Stimulated activated naive CD4-positive, alpha-beta T cell treated with Interleukin-2 at 50 U/mL for 16 hours (primary cell): ENCODE data around the gene ARL6IP4.

Experiments used
- DNase-seq: peaks from one replicate; lab custom pipeline; 2025; lab: John Stamatoyannopoulos, UW

The ARL6IP4 gene

DNA sequence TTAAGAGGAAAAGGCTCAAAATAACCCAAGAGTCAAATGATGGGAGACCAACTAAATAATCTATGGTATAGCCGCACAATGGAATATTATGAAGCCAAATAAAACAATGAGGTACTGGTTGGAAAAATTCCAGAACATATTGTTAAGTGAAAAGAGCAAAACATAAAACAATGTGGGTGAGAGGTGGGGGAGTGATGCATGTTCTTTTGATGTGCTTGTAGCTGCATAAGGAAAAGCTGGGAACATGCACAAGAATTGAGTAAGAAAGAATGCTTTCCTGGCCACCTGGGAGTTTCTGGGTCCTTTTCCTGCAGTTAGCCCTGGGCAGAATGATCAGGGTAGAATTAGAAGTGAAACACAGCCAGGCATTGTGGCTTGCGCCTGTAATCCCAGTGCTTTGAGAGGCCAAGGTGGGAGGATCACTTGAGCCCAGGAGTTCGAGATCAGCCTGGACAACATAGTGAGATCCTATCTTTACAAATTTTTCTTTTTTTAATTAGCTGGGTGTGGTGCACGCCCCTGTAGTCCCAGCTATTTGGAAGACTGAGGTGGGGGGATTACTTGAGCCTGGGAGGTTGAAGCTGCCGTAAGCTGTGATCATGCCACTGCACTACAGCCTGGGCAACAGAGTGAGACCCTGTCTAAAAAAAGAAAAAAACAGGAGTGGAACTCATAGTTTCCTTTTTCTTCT, 22.1 kb upstream of the ARL6IP4 start:
- no peak for DNase-seq

DNA sequence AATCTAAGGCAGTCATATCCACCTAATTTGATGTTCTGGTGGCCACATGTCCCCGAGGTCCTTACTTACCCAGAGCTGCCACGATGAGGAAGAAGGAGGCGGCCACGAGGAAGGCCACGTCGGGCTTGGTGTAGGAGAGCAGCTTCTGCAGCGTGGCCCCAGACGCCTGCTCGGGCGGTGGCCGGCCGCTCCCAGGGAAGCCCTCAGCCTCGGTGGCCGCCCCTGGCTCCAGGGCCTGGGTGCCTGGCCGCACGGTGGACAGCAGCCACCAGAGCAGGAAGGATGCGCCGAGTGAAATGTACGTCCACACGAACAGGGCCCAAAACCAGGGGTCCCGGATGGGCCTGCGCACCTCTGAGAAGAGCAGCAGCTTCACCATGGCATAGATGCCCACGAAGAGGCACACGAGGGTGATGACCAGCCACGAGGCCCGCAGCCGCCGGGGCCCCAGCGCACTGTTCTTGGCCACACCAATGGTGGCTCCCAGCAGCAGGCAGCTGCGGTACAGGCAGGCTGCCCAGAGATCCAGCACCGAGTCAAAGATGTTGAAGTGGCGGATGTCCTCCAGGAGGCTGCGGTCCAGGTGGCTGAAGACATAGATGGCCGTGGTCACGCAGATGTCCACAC, 20.8 kb upstream of the ARL6IP4 start:
- DNase-seq, result no peak

DNA sequence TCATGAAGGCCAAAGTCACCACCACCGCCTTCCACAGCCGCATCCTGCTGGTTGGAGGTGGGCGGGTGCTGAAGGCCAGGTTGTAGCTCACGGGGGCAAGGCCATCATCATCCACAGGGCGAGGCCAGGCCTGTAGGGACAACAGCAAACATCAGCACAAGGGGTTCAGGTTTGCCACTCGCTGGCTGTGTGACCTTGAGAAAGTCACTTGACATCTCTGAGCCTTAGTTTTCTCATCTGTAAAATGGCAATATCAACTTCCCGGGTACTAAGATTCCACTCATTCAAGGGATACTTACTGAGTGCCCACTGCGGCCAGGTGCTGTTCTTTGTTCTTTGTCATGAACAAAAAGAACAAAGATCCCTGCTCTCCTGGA, 20.3 kb upstream of the ARL6IP4 start:
- DNase-seq, result no peak

DNA sequence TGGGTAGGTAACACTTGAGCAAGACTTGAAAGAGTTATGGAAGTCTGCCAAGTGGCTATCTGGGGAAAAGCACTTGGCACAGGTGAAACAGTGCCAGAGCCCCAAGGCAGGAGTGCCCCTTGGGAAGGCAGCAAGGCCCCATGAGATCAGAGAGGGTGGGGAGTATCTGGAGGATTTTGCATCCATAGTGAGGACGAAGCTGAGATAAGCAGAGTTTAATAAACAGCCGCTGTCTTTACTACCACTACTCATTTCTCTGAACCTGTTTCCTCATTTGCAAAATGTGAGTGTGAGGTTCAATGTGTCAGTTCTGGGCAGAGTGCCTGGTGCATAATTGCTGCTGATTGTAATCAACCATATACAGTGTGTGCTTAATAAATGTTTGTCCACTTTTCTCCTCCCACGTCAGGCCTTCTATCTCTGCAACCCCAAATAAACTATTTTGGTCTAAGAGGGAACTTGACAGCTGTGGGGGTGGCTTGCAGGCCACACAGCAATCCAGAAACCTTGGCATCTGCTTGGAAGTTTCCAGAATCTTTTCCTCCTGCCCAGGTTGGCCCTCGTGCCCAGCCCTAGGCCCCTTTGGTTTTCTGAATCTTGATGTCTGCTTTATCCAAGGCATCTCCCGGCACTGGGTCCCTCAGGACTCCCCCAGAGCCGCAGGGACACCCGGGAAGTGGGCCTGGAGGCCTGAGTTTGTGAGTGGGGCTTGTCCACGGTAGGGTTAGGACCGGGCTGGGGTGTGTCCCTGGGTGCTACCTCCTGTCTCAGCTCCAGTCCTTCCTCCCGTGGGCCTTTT, 18.8 kb upstream of the ARL6IP4 start:
- no peak for DNase-seq

DNA sequence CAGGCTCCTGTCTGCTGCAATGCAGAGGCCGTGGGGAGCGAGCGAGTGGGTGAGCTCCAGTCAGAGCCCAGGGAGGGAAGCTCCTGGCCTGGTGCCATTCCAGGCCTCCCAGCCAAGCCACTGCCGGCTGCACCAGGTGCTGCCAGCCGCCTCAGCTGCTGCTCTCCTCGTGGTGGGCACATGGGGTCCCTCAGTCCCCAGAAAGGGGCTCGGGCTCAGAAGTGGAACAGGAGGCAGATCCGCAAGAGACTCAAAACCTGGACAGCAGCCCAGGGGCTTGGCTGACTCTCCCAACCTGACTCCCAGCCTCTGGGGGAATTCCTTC, 16.6 kb upstream of the ARL6IP4 start:
- DNase-seq, result no peak

DNA sequence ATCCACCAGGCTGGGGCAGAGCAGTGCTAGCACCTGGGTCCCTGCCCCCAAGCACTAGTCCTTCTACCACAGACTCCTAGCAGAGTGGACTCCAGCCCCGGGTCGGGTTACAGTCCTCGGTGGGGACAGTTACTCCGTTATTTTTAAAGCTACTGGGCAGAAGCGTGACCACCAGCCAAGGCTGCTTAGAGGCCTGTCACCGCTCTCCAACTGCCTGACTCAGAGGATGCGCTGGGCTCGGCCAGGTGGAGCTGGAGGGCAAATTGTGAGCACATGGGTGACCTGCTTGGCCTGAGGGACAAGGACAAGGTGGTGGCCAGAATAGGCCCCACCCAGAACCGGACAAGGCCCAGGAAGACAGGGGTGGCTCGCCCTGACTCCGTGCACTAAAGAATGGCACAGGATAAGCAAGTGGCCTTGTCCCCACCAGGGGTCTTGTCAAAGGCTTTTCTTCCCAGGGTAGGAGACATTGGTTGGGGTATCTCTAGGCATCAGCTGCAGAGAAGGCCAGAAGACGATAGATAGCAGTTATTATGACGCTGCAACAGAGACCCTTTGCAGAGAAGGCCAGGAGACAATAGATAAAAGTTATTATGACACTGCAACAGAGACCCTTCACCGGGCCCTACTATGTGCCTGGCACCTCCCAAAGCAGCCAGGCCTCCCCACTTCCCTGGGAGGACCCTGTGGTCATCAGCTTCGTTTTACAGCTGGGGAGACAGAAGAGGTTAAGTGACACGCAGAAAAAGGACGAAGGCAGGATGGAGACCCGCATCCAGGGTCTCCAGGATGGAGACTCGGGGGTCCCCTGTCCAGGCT, 15.8 kb upstream of the ARL6IP4 start:
- DNase-seq, result no peak

DNA sequence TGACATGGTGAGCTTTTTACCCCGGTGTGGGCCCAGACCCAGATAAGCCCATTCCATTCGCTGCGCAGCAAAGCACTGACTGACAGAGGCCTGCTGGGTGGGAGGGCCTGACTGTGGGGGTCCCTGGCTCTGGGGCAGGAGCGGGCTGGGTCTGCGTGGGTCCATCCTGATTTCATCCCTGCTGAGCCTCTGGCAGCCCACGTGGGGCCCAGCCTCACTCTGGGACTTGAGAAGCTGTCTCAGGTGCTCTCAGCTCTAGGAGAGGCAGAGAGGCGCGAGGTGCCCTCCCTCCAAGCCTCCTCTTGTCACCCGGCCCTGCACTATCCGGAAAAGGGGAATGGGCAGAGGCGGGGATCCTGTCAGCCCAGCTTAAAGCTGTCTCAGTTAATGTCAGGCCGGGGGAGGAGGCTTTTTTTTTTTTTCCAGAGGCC, 15.1 kb upstream of the ARL6IP4 start:
- DNase-seq, result no peak

DNA sequence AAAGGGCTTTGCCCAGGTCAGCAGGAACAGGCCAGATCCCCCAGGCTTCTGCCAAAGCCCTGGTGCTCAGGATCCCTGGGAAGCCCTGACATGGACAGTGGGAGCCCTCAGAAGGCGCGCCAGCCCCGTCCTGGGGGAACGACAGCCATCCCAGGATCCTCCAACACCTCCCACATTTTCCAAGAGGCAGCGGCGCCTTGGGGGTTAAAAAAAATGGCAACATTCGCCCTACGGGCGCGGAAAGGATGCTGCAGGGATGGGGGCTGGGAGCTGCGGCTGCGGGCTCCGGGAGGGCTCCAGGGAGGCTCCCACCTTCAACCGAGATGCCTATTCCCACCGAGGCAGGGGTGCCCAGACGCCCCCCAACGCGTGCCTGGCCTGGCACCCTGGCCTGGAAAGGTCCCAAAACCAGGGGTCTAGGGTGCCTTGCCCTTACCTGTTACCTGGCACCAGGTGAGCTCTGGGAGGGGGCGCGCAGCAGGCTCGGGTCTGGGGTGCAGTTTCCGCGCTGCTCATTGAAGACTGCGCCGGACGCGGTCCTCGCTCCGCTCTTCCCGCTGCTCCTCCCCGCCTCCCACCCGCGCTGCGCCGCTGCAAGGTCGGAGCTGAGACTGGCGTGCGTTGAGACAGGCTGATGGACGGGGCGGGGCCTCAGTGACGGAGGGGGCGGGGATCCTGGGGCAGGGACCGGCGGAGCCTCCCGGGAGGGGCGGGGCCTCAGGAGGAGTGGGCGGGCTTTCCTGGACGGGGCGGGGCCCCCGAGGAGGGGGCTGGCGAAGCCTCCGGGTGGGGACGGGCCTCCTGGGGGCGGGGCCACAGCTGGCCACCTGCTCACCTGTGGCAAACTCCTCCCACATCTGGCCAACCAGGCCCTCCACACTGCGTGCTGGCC, 14.4 kb upstream of the ARL6IP4 start, which contains the start of gene ABCB9:
TSS of gene ABCB9 (minus strand) at position 613 of the 892 bp plus-strand sequence. CDS start 6,228 bp downstream, outside the sequence.
- peak; percentile 94 for DNase-seq

DNA sequence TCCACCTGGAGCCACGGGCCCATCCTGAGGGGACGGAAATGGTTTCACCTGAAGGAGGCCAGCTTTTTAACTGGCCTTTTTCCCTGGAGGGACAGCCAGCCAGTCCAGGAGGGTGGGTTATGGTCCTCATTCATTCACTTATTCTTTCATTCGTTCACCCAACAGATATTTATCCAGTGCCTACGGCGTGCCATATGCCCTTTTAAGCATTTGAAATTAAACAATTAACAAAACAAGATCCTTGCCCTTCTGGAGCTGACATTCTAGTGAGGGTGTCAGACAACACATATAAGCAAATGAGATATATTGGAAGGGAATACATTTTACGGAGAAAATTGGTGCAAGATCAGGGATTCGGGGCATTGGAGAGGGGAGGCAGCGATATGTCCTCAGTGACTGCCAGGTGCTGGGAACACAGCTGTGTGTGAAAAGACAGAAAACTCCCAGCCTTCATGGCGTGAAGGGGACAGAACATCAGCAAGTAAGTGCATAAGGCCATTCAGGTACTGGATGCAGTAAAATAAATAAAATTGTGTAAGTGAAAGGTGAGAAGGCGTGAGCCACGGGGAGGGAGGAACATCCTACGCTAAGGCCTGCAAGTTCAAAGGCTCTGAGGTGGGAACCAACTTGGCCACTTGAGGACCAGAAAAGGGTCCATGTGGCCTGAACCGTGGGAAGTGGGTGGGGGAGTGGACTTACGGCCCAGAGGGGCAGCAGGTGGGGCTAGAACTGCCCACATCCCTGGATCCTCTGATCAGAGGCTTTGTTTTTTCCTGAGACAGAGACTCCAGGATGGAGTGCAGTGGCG, 13.5 kb upstream of the ARL6IP4 start:
- DNase-seq, result no peak

DNA sequence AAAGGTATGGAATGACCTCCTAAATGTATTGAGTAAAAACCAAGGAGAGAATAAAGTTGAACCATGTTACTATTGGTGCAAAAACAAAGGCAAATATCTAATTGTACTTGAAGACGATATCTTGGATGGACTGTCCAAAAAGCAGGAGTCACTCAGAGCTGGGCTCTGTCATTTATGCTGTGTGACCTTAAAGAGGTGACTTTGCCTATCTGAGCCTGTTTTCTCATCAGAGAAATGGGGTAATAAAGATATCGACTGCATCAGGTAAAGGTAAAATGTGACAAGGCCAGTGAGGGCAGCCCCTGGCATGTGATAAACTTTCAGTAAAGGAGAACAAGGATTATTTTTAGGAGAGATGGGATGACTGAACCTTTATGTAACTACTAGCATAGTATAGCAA, 12.4 kb upstream of the ARL6IP4 start:
- no peak for DNase-seq

DNA sequence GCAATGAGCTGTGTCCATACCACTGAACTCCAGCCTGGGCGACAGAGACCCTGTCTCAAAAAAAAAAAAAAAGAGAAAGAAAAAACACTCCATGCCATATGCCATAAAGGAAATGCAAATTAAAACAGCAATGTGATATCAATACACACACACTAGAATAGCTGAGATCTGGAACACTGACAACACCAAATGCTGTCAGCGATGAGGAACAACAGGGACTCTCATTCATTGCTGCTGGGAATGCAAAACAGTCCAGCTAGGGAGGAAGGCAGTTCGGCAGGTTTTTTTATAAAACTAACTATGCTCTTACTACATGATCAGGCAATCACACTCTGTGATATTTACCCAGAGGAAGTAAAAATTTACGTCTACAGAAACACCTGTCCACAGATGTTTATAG, 10.8 kb upstream of the ARL6IP4 start:
- no peak for DNase-seq

DNA sequence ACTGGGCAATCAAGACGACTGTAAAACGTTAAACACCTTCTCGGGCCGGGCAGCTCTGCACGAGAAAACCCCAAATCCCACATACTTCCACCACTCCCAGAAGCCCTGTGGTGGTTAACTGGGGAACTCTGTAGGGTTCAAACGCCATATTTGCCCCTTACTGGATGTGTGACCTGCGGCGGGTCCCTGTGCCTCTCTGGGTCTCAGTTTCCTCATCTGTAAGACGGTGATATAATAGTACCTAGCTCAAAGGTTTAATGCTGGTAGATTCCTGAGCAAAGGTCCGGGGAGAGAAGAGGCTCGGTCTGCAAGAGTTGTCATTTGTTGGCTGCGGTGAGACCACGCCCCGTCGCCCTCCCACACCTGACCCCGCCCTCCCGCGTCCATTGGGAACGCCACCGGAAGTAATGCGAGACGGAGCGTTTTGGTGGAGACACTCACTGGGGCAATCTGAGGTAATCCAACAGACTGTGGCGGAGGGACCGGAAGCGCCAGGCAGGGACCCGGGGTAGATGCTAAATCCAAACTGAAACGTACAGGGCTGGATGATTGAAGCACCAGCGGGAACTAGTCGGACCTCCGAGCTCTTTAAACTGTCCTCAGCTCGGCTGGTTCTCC, 6.1 kb upstream of the ARL6IP4 start:
- peak; percentile 98 for DNase-seq

DNA sequence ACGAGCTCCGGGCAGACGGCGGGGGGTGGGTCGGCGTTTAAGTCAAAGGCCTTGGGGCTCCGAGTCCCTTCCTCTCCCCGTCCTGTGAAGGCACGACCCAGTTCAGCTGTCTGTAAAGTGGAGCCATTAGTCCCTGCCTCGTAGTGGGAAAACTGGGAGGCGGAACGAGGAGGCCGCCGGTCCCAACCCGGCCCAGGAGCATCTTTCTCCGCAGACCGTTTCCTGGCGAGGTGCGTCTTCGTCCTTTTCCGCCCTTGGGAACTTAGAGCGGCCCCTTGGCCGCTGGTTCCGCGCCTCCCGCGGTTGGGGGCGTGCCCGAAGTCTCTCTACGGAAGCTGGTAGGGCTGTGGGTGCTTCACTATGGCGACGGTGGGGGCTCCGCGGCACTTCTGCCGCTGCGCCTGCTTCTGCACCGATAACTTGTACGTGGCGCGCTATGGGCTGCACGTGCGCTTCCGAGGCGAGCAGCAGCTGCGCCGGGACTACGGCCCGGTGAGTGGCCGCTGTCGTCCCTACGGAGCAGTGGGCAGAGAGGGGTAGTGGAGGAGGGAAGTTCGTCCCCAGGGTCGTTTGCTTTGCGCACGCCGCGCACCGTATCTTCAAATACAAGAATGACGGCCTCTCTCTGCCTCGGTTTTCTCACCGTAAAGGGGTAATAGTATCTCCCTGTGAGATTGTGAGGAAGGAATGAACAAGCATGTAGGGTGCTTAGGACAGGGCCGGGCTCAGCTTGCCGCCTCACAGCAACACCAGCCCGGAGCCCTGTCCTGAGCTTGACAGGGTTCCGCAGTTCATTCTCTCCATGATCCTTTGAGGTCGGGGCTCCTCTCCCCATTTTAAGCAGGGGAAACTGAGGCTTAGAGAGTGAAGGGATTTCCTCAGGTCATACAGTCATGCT, 5.3 kb upstream of the ARL6IP4 start, which contains the start of gene OGFOD2:
TSS of gene OGFOD2 (plus strand) at position 353 of the 898 bp plus-strand sequence. CDS start at position 361, 8 bp downstream.
- peak; percentile 94 for DNase-seq

DNA sequence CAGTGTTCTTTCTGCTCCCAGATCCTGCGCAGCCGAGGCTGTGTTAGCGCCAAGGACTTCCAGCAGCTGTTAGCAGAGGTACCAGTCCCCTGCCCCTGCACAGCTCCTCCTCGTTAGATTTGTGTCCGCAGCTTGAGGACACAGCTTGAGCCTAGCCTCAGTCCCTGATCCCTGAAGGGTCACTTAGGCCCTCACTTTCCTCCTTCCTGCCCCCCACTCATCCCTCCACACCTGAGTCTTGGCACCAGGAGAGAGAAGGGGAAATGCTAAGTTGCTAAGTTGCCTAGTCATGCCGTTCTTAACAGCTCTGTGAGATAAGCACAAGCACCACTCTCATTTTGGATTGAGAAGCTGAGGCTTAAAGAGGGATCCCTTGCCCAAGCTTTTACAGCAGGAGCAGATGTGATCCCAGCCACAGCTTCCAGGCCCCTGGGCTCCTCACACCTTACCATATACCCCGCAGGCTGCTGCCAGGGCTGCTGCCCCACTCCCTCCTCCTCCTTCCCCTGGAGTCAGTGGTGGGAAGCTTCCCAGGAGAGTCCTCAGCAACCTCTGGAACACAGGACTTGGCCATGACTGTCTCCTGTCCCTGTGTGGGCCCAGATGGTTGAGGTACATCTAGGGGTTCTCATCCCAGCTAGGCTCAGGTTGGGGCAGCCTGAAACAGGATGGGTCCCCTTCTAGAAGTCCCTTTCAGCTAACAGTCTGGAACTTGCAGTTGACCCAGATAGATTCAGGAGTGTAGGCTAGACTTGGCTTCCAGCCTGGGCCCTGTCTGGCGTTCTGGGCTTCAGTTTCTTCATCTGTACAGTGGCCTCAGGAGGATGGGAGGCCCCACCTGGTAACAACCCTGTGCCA, 4.5 kb upstream of the ARL6IP4 start:
- DNase-seq, result no peak

DNA sequence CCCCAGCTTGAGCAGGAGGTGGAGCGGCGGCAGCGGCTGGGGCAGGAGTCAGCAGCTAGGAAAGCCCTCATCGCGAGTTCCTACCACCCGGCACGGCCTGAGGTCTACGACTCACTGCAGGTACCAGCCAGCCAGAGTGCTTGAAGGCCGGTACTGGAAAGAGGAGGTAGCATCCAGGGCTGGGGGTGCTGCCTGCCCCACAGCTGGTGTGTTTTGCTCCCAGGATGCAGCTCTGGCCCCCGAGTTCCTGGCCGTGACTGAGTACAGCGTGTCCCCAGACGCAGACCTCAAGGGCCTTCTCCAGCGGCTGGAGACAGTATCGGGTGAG, 3.9 kb upstream of the ARL6IP4 start:
- DNase-seq, result no peak

DNA sequence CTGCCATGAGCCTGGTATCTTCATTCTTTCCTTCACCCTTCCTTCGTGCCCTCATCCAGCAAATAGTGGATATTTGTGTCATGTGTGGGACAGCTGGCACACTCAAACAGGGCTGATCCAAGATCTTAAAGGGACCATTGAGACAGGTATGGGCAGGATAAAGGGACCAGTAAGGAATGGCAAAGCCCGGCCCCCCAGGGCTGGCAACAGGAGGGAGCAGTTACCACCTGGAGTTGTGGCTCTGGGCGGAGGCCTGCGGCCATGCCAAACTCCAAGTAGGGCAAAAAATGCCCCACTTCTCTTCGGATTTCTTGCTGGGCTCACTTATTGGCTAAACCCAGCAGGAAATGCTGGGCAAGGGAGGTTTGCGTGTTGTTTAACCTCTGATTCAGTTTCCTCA, 3.3 kb upstream of the ARL6IP4 start:
- DNase-seq, result no peak

DNA sequence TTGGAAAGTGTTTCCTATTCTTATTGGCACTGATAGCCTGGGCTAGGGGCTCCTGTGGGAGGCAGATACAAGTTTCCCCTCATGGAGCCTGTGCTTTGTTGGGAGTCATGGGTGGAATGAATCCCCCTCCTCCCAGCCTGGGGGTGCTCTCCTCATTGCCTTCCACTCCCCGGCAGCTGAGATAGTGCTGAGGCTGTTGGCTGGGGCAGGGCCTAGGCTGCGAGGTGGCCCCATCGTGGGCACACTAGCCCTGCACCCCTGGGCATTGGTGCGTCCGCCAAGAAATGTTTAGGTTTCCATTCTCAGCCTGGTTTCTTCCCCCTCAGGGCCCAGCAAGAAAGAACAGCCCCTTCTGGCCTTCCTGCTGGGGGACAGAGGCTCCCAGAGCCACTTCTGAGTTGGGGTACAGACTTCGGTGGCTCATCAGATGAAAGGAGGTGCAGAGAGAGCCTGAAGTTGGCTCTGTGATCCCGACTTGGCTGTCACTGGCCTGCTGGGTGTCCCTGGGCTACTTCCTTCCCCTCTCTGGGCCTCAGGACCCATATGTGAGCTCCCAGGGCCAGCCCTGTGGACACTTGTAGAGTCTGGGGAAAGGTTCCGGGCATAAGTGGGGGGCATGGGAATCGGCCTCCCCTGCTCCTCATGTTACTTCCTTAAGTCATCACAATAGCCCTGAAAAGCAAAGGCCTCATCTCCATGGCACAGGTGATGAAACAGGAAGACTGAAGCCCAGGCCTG, 2.7 kb upstream of the ARL6IP4 start:
- no peak for DNase-seq
